Epithelial cell of proximal tubule (primary cell): ENCODE measurements around the gene TBCA. TPM values are rescaled to one million over a fixed set of nuclear protein-coding genes. Genes with fewer than 3 reads are reported as not detected.
"Not testable (repeated sequence)": the region's sequence is repeated elsewhere in the genome, so short reads cannot be mapped to it uniquely, and the experiment has no call there.

ENCODE experiments used
- DNase-seq: peaks from one replicate; pipeline ENCODE4 v3.0.0-alpha.2; 2011; ENCODE audit warnings: low read depth
- H3K4me3 ChIP-seq: 2 replicates; pipeline ENCODE4 v1.5.1; 2011; ENCODE audit warnings: low read depth, mild to moderate bottlenecking, low read length
- CTCF ChIP-seq: conservative IDR thresholded peaks from 2 replicates; pipeline ENCODE4 v1.5.1; 2012; ENCODE audit warnings: low read depth, mild to moderate bottlenecking, low read length
- total RNA-seq: library from RNA; depleted of rRNA; stranded (reverse); fragments of >200 nt; gene quantifications from 2 replicates; pipeline ENCODE4 v1.2.3, GENCODE V29; 2015

TBCA gene
- total RNA-seq, 1 donor from 2014 or later: 362 TPM

GRCh38 chr5:77767301-77767700 is 8.8 kb downstream of the TBCA start:
- no peak for DNase-seq
- no peak overlapping the region for H3K4me3 ChIP-seq
- TF ChIP-seq CTCF: no peak

GRCh38 chr5:77761606-77762005 is 14.5 kb downstream of the TBCA start:
- DNase-seq: no peak
- no peak overlapping the region for H3K4me3 ChIP-seq
- TF ChIP-seq CTCF: no peak

- no peak for TF ChIP-seq CTCF
- no peak for DNase-seq
- H3K4me3 ChIP-seq: peak overlapping the region; percentile 28
Measured at GRCh38 chr5:77758141-77758938, 17.8 kb downstream of the TBCA start.

GRCh38 chr5:77751328-77752023 is 24.7 kb downstream of the TBCA start:
- DNase-seq: no peak
- H3K4me3 ChIP-seq: no peak overlapping the region
- no peak for TF ChIP-seq CTCF

GRCh38 chr5:77750928-77751327 is 25.2 kb downstream of the TBCA start:
- not testable (repeated sequence) for H3K4me3 ChIP-seq, DNase-seq

GRCh38 chr5:77748160-77748559 is 28.0 kb downstream of the TBCA start:
- H3K4me3 ChIP-seq: no peak overlapping the region
- no peak for DNase-seq
- TF ChIP-seq CTCF: no peak

- TF ChIP-seq CTCF: no peak
- DNase-seq: no peak
- H3K4me3 ChIP-seq: no peak overlapping the region
Measured at GRCh38 chr5:77744116-77744515, 32.0 kb downstream of the TBCA start.
